GM12891 (cell line): ENCODE measurements around the gene ARID2.

Experiments used
- POLR2A ChIP-seq: IDR thresholded peaks from 2 replicates; pipeline ENCODE4 v1.6.1; 2011; ENCODE audit warnings: low read depth, low read length, control low read depth
- POLR2AphosphoS5 ChIP-seq: IDR thresholded peaks from 2 replicates; pipeline ENCODE4 v1.6.1; 2011; ENCODE audit warnings: low read depth, low read length, control low read depth
- SPI1 ChIP-seq: IDR thresholded peaks from 2 replicates; pipeline ENCODE4 v1.6.1; 2011; ENCODE audit warnings: low read depth, low read length, control low read depth
- TAF1 ChIP-seq: IDR thresholded peaks from 2 replicates; pipeline ENCODE4 v1.6.1; 2011; ENCODE audit warnings: low read depth, low read length, control low read depth

- TF ChIP-seq POLR2AphosphoS5 = no peak
- TF ChIP-seq POLR2A = no peak
- TF ChIP-seq TAF1 = no peak
- TF ChIP-seq SPI1 = no peak
Observed at GRCh38 chr12:45688183-45688582, 41.3 kb upstream of the ARID2 start.
